ENCODE measurements around the gene EFCAB6. TPM values are rescaled to one million over a fixed set of nuclear protein-coding genes. Genes with fewer than 3 reads are reported as not detected.

Gene EFCAB6
- total and polyA plus RNA-seq, 10 donors = 0.07 to 2.8 (median 0.78) TPM

GRCh38 chr22:43802897-43803495 is 9.1 kb downstream of the EFCAB6 start:
- no peaks in the 10 kb centered on the region for H3K4me1 ChIP-seq
- H3K27me3 ChIP-seq (replicated peaks in 1 of 7) = peaks cover 0 to 7% (median 0%) of the 10 kb centered on the region in 7 donors
- H3K27ac ChIP-seq = no peak overlapping the region
- H3K4me3 ChIP-seq = no peak overlapping the region
- no peak for TF ChIP-seq POLR2AphosphoS5 (IDR thresholded peaks at IDR 0.05)
- no peak for TF ChIP-seq POLR2A (IDR thresholded peaks at IDR 0.05)
- TF ChIP-seq CTCF (IDR thresholded peaks at IDR 0.05 in 8 of 11, conservative IDR thresholded peaks at IDR 0.05 in 3 of 11) = no peak
- H3K36me3 ChIP-seq = no peaks in the 10 kb centered on the region
- intact Hi-C loops (cut with DNase I; ENCODE audit: low total_unique reads) = no loop called here
- no peak for DNase-seq
- 62 to 77% (median 69%) methylated on average over 5 of the region's 5 CpGs for WGBS, 5 donors
- H3K9me3 ChIP-seq = peaks cover 4 to 28% (median 25%) of the 10 kb centered on the region in 8 donors

- Histone ChIP-seq H3K27me3 (replicated peaks in 1 of 7) (peaks cover 0 to 7% (median 0%) of the 10 kb centered on the region in 7 donors), H3K4me3 (no peak overlapping the region), H3K4me1 (no peaks in the 10 kb centered on the region), H3K9me3 (peaks cover 4 to 28% (median 25%) of the 10 kb centered on the region in 8 donors), H3K36me3 (no peaks in the 10 kb centered on the region), H3K27ac (no peak overlapping the region)
- TF ChIP-seq CTCF (IDR thresholded peaks at IDR 0.05 in 8 of 11, conservative IDR thresholded peaks at IDR 0.05 in 3 of 11) = no peak
- no peak for TF ChIP-seq POLR2A (IDR thresholded peaks at IDR 0.05)
- TF ChIP-seq POLR2AphosphoS5 (IDR thresholded peaks at IDR 0.05) = no peak
- WGBS, 5 donors = 87 to 100% (median 93%) methylated on average over 1 of the region's 1 CpG
- intact Hi-C loops (cut with DNase I; ENCODE audit: low total_unique reads) = no loop called here
- no peak for DNase-seq
Measured at GRCh38 chr22:43800970-43801369, 11.1 kb downstream of the EFCAB6 start.

GRCh38 chr22:43798492-43798891 is 13.6 kb downstream of the EFCAB6 start:
- peaks cover 4 to 28% (median 25%) of the 10 kb centered on the region in 8 donors for H3K9me3 ChIP-seq
- H3K27me3 ChIP-seq (replicated peaks in 1 of 7) = peaks cover 0 to 7% (median 0%) of the 10 kb centered on the region in 7 donors
- H3K4me1 ChIP-seq = no peaks in the 10 kb centered on the region
- WGBS, 5 donors = 63 to 76% (median 72%) methylated on average over 5 of the region's 5 CpGs
- TF ChIP-seq POLR2A (IDR thresholded peaks at IDR 0.05) = no peak
- TF ChIP-seq POLR2AphosphoS5 (IDR thresholded peaks at IDR 0.05) = no peak
- TF ChIP-seq CTCF (IDR thresholded peaks at IDR 0.05 in 8 of 11, conservative IDR thresholded peaks at IDR 0.05 in 3 of 11) = no peak
- no peak overlapping the region for H3K4me3 ChIP-seq
- no peak for DNase-seq
- no peak overlapping the region for H3K27ac ChIP-seq
- no peaks in the 10 kb centered on the region for H3K36me3 ChIP-seq
- intact Hi-C loops (cut with DNase I; ENCODE audit: low total_unique reads) = no loop called here

GRCh38 chr22:43796567-43796966 is 15.5 kb downstream of the EFCAB6 start:
- H3K4me1 ChIP-seq = no peaks in the 10 kb centered on the region
- intact Hi-C loops (cut with DNase I; ENCODE audit: low total_unique reads) = no loop called here
- H3K9me3 ChIP-seq = peaks cover 4 to 22% (median 19%) of the 10 kb centered on the region in 8 donors
- H3K4me3 ChIP-seq = no peak overlapping the region
- no peaks in the 10 kb centered on the region for H3K36me3 ChIP-seq
- peak in 1 of 11 experiments; percentile 22 for TF ChIP-seq CTCF (IDR thresholded peaks at IDR 0.05 in 8 of 11, conservative IDR thresholded peaks at IDR 0.05 in 3 of 11)
- TF ChIP-seq POLR2AphosphoS5 (IDR thresholded peaks at IDR 0.05) = no peak
- WGBS, 5 donors = 73 to 86% (median 76%) methylated on average over 8 of the region's 8 CpGs
- H3K27me3 ChIP-seq (replicated peaks in 1 of 7) = peaks cover 0 to 7% (median 0%) of the 10 kb centered on the region in 7 donors
- DNase-seq = no peak
- H3K27ac ChIP-seq = no peak overlapping the region
